LNCaP clone FGC (cell line): Measurements from ENCODE around the gene NMB.

ENCODE experiments used
- DNase-seq: peaks from one replicate; pipeline ENCODE4 v3.0.0-alpha.2; 2011; ENCODE audit warnings: low read depth
- H3K4me3 ChIP-seq: 2 replicates; pipeline ENCODE4 v1.5.1; 2011; ENCODE audit warnings: mild to moderate bottlenecking, low read depth, low read length, control low read depth
- CTCF ChIP-seq: IDR thresholded peaks from 2 replicates; pipeline ENCODE4 v1.5.1; 2012; ENCODE audit warnings: mild to moderate bottlenecking; ENCODE audit not compliant: control insufficient read depth, insufficient read depth; ENCODE audit errors: extremely low read depth

NMB gene

GRCh38 chr15:84658080-84658787 is at the start of gene NMB:
TSS of gene NMB (minus strand) at chr15:84658199. CDS start at chr15:84658152, 47 bp downstream.
- peak within 1 kb of the TSS; percentile 46 for H3K4me3 ChIP-seq

GRCh38 chr15:84703808-84704207 is 45.8 kb upstream of the NMB start:
- H3K4me3 ChIP-seq: no peak overlapping the region
- TF ChIP-seq CTCF: no peak
- DNase-seq: no peak

More at GRCh38 chr15:84658080-84658787, at the start of gene NMB:
- DNase-seq: no peak
- peak; percentile 36 for TF ChIP-seq CTCF

- no peak for DNase-seq
- no peak overlapping the region for H3K4me3 ChIP-seq
- no peak for TF ChIP-seq CTCF
Measured at GRCh38 chr15:84702961-84703482, 45.0 kb upstream of the NMB start.

- H3K4me3 ChIP-seq: no peak overlapping the region
- no peak for DNase-seq
- TF ChIP-seq CTCF: no peak
Measured at GRCh38 chr15:84699538-84700191, 41.7 kb upstream of the NMB start.

GRCh38 chr15:84697236-84697990 is 39.4 kb upstream of the NMB start:
- no peak for TF ChIP-seq CTCF
- no peak for DNase-seq
- no peak overlapping the region for H3K4me3 ChIP-seq

GRCh38 chr15:84696757-84697156 is 38.8 kb upstream of the NMB start:
- TF ChIP-seq CTCF: no peak
- DNase-seq: no peak
- H3K4me3 ChIP-seq: no peak overlapping the region
